Measurements from ENCODE around the gene REM1.
"Not testable (repeated sequence)": the region's sequence is repeated elsewhere in the genome, so short reads cannot be mapped to it uniquely, and the experiment has no call there.

REM1 gene

GRCh38 chr20:31449511-31450414 lies 25.3 kb upstream of the REM1 start:
- DNase-seq (ENCODE audit: insufficient read length, low spot score) (no peak), FAIRE-seq (no peak)
- TF ChIP-seq CTCF (IDR thresholded peaks at IDR 0.05; ENCODE audit: insufficient read depth, missing control alignments) = no peak

GRCh38 chr20:31452575-31452974 lies 22.5 kb upstream of the REM1 start:
- no peak for TF ChIP-seq CTCF (IDR thresholded peaks at IDR 0.05; ENCODE audit: insufficient read depth, missing control alignments)
- DNase-seq (ENCODE audit: insufficient read length, low spot score) (no peak), FAIRE-seq (no peak)

- TF ChIP-seq CTCF (IDR thresholded peaks at IDR 0.05; ENCODE audit: insufficient read depth, missing control alignments) = no peak
- DNase-seq (ENCODE audit: insufficient read length, low spot score) (no peak), FAIRE-seq (no peak)
Measured at GRCh38 chr20:31454361-31454760, 20.7 kb upstream of the REM1 start.

DNA sequence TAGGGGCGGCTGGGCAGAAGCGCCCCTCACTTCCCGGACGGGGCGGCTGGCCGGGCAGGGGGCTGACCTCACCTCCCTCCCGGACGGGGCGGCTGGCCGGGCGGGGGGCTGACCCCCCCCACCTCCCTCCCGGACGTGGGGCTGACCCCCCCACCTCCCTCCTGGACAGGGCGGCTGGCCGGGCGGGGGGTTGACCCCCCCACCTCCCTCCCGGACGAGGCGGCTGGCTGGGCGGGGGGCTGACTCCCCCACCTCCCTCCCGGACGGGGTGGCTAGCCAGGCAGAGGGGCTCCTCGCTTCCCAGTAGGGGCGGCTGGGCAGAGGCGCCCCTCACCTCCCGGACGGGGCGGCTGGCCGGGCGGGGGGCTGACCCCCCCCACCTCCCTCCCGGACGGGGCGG lies 4.1 kb upstream of the REM1 start:
- DNase-seq (ENCODE audit: insufficient read length, low spot score); FAIRE-seq: not testable (repeated sequence)

DNA sequence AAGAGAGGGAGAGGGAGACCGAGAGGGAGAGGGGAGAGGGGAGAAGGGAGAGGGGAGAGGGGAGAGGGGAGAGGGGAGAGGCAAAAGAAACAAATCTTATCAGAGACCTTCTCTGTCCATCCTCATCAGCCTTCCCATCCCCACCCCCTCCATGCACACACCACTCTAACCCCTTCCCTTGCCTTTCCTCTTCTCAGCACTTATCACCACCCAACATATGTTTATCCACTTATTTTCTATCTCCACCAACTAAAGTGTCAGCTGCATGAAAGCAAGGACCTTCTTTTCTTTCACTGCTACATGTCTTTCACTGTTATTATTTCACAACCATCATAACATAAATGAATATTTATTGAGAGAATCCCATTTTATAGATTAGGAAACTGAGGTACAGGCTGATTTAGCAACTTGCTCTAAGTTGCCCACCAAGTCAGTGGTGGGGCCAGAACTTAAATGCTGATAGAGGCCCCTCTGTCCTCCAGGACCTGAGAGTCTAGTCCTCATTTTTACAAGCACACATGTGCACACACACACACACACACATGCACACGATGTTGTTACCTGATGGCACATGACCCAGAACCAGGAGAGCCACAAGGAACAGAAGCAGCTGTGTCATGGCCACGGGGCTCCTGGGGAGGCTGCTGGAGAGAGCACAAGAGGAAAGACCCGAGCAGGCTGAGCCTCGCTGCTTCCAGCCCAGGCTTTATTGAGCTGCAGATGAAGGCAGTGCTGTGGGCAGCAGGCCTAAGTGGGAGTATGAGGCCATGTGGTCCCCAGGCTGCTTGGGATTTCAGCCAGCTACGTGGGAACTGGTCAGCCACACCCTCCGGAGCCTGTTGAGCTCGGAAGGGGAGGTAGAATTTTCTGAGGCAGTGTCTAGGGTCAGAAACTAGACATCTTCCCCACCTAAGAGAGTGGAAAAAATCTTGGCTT lies 2.4 kb upstream of the REM1 start:
- no peak for TF ChIP-seq CTCF (IDR thresholded peaks at IDR 0.05; ENCODE audit: insufficient read depth, missing control alignments)
- DNase-seq (ENCODE audit: insufficient read length, low spot score) (no peak), FAIRE-seq (no peak)

GRCh38 chr20:31473331-31474096 lies 1.6 kb upstream of the REM1 start:
- FAIRE-seq (no peak), DNase-seq (ENCODE audit: insufficient read length, low spot score) (no peak)
- no peak for TF ChIP-seq CTCF (IDR thresholded peaks at IDR 0.05; ENCODE audit: insufficient read depth, missing control alignments)

DNA sequence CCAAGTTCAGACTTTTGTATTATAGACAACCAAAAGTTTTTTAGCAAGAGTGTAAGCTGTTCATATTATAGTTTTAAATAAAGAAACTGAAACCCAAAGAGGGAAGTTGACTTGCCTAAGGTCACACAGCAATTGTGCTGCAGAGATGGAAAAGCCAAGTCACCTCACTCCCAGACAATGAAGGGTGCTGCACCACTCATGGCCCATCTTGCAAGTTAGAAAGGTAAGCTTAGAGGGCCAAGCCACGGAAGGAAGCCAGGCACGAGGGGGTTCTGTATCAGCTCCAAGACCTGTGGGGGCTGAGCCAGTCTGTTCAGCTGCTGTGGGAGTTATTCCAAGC lies 1.0 kb upstream of the REM1 start:
- FAIRE-seq (no peak), DNase-seq (ENCODE audit: insufficient read length, low spot score) (no peak)
- no peak for TF ChIP-seq CTCF (IDR thresholded peaks at IDR 0.05; ENCODE audit: insufficient read depth, missing control alignments)

All from D721Med (cell line).